ENCODE measurements around the gene TMEM185B.

- TF ChIP-seq POLR2A (IDR thresholded peaks at IDR 0.05) (no peak), CTCF (IDR thresholded peaks at IDR 0.05 in 8 of 11, conservative IDR thresholded peaks at IDR 0.05 in 3 of 11) (no peak), POLR2AphosphoS5 (IDR thresholded peaks at IDR 0.05) (no peak)
Observed at GRCh38 chr2:120204022-120204405, 19.2 kb downstream of the TMEM185B start.
